Measurements from ENCODE around the gene TM4SF18.

- no peak for TF ChIP-seq EP300 (IDR thresholded peaks at IDR 0.05)
- TF ChIP-seq CTCF (IDR thresholded peaks at IDR 0.05), result no peak
Measured at GRCh38 chr3:149356630-149357029, 23.2 kb upstream of the TM4SF18 start.
